Neural crest cell (in vitro differentiated cells): ENCODE results near the gene TAF9. TPM values are rescaled to one million over a fixed set of nuclear protein-coding genes. Genes with fewer than 3 reads are reported as not detected.

Experiments used
- DNase-seq: peaks from one replicate; pipeline ENCODE4 v3.0.0; 2021; ENCODE audit warnings: low read depth, mixed read lengths, low spot score
- H3K27ac Mint-ChIP-seq: one replicate; pipeline ENCODE4 v1.8.0; 2021; ENCODE audit warnings: mild to moderate bottlenecking, mixed read lengths; ENCODE audit not compliant: unreplicated experiment
- H3K27me3 Mint-ChIP-seq: 2 replicates; pipeline ENCODE4 v1.8.0; 2021; ENCODE audit warnings: low read depth, mild to moderate bottlenecking, mixed read lengths
- H3K36me3 Mint-ChIP-seq: 2 replicates; pipeline ENCODE4 v1.8.0; 2021; ENCODE audit warnings: low read depth, mild to moderate bottlenecking, mixed read lengths
- H3K4me1 Mint-ChIP-seq: 2 replicates; pipeline ENCODE4 v1.8.0; 2021; ENCODE audit warnings: mixed read lengths
- H3K4me3 Mint-ChIP-seq: one replicate; pipeline ENCODE4 v1.8.0; 2021; ENCODE audit warnings: mild to moderate bottlenecking, mixed read lengths
- H3K9me3 Mint-ChIP-seq: 2 replicates; pipeline ENCODE4 v1.8.0; 2021; ENCODE audit warnings: mixed read lengths
- total RNA-seq: library from RNA; stranded (reverse); gene quantifications from 2 replicates; pipeline ENCODE4 v1.2.1, GENCODE V29; 2021
- TF ChIP-seq, protein P1 (sequence below): fragments of 200-600 bp; sonication (generic); conservative IDR thresholded peaks from 2 replicates; pipeline ENCODE4 v1.5.0; 2021; ENCODE audit warnings: antibody characterized with exemption, mild to moderate bottlenecking

The TAF9 gene
- total RNA-seq, 1 donor from 2014 or later = 50.0 TPM

DNA sequence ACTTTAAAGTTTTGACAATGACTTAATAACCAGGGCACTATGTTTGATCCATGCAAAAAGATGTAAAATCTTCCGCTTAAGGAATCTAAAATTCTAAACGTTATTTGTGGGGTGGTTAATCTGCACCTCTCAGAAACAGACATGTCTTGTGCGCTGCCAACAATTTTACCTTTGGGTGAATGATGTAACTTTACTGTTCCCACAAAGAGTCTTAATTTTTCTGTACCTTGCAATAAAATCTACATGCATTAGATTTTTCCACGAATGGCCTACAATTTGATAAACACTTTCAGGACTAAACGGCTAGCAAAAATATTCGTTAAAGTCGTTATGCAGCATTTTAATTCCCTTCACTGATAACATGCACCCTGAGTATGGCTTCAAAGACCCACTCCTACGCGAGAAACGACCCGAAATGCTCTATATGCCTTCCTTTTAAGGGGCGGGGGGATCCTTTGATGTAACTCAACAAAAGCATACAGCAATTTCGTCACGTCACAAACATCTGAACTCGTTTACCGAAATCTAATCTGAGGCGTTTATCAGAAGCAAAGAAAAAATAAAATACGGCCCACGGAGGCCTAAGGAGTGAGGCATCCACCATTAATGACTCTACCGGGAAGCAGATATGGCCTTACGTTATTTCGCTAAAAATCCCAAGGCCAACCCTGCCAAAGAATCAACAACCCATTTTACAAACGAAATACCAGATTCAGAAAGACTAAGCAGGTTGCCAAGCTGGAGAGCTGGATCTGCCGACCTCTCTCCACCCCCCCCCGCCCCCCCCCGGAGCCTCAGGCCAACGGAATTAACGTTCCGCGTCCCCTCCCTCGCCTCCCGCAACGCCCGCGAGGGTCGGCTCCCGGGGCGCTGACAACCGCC lies 621 bp downstream of the TAF9 start:
- Mint-ChIP-seq H3K4me1 (peaks cover 36% of the 10 kb centered on the region), H3K4me3 (peak overlapping the region; percentile 99), H3K27me3 (no peaks in the 10 kb centered on the region), H3K36me3 (peaks cover 4% of the 10 kb centered on the region), H3K27ac (peak overlapping the region; percentile 99), H3K9me3 (no peaks in the 10 kb centered on the region)
- DNase-seq = no peak
- TF ChIP-seq, protein P1, sequence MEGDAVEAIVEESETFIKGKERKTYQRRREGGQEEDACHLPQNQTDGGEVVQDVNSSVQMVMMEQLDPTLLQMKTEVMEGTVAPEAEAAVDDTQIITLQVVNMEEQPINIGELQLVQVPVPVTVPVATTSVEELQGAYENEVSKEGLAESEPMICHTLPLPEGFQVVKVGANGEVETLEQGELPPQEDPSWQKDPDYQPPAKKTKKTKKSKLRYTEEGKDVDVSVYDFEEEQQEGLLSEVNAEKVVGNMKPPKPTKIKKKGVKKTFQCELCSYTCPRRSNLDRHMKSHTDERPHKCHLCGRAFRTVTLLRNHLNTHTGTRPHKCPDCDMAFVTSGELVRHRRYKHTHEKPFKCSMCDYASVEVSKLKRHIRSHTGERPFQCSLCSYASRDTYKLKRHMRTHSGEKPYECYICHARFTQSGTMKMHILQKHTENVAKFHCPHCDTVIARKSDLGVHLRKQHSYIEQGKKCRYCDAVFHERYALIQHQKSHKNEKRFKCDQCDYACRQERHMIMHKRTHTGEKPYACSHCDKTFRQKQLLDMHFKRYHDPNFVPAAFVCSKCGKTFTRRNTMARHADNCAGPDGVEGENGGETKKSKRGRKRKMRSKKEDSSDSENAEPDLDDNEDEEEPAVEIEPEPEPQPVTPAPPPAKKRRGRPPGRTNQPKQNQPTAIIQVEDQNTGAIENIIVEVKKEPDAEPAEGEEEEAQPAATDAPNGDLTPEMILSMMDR = no peak

DNA sequence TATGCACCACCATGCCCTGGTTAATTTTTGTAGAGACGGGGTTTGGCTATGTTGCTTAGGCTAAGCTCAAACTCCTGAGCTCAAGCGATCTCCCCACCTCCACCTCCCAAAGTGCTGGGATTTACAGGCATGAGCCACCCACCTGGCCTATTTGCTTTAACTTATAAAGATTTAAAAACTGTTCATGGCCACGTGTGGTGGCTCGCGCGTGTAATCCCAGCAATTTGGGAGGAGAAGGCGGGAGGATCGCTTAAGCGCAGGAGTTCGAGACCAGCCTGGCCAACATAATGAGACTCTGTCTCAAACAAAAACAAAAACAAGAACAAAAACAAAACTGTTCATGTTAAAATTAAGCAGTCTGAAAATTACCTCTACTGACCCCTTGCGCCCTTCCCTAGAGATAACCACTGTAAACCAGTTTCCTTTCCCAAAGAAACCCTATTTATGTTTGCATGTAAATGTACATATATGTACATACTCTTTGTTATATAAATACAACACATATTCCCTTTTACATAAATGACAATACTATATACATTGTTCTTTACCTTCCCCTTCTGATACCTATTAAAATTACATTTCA lies 1.5 kb downstream of the TAF9 start:
- DNase-seq = no peak
- Mint-ChIP-seq H3K27ac (no peak overlapping the region), H3K27me3 (no peaks in the 10 kb centered on the region), H3K4me1 (peaks cover 36% of the 10 kb centered on the region), H3K36me3 (peaks cover 4% of the 10 kb centered on the region), H3K9me3 (no peaks in the 10 kb centered on the region), H3K4me3 (peak overlapping the region; percentile 99)
- TF ChIP-seq, protein P1 = no peak

DNA sequence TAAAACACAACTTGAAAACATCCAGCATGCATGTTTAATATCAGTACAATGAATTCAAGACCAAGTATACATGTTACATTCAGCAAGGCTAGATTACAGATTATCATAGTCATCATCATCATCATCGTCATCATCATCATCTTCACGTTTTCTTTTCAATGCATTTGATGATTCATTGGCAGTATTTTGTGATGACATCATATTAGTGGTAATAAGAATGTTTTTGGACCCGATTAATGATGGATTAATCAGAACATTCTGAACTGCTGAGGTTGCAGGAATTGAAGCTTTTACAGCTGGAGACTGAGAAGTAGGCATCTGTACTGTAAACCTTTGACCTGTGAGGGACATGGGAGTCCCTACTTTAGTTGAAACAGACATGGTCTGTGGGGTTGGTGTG lies 4.5 kb downstream of the TAF9 start:
- Mint-ChIP-seq H3K9me3 (no peaks in the 10 kb centered on the region), H3K27me3 (no peaks in the 10 kb centered on the region), H3K4me3 (peak overlapping the region; percentile 56)

DNA sequence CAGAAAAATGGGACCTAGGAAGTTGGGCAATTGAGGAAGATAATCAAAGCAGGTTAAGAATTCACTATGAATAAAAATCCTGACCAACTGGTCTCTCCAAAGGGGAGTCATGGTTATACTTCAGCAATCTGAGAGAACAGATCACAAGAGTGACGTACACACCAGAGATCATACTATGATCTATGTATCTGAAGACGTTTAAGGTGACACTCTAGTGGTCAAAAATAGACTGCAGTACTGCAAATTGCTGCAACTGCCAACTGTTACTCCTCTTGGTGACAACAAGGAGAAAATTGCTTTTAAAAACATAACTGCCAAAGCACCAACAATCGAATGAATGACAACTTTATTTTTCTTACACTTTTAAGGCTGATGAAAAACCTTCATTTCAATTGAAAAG lies 4.9 kb downstream of the TAF9 start:
- TF ChIP-seq, protein P1 = peak; percentile 66
- H3K9me3 Mint-ChIP-seq = no peaks in the 10 kb centered on the region
- no peak for DNase-seq
- no peak overlapping the region for H3K4me3 Mint-ChIP-seq
- H3K4me1 Mint-ChIP-seq = peaks cover 18% of the 10 kb centered on the region
- H3K36me3 Mint-ChIP-seq = peaks cover 4% of the 10 kb centered on the region
- H3K27ac Mint-ChIP-seq = no peak overlapping the region
- H3K27me3 Mint-ChIP-seq = no peaks in the 10 kb centered on the region

More for the DNA sequence above, 4.5 kb downstream of the TAF9 start:
- TF ChIP-seq, protein P1 = no peak
- Mint-ChIP-seq H3K4me1 (peaks cover 18% of the 10 kb centered on the region), H3K36me3 (peaks cover 4% of the 10 kb centered on the region), H3K27ac (no peak overlapping the region)
- no peak for DNase-seq

DNA sequence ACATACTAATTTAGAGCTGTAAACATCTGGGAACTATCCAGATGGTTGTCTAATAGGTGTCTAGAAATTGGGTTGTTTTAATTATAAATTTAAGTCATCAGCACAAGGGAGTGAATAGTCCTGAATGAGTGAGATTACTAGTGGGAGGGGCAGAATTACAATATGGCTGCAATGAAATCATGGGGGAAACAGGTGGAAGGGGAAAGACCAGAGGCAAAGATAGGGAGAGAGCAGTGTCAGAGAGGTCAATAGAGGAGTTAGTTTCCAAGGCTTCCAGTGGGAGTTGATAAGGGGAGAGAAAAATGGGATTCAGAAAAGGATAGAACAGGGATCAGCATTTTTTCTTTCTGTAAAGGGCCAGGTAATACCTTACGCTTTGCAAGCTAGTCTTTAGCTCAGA lies 8.9 kb downstream of the TAF9 start:
- H3K27ac Mint-ChIP-seq = no peak overlapping the region
- H3K9me3 Mint-ChIP-seq = no peaks in the 10 kb centered on the region

More for the DNA sequence above, 8.9 kb downstream of the TAF9 start:
- Mint-ChIP-seq H3K4me1 (no peaks in the 10 kb centered on the region), H3K4me3 (peak overlapping the region; percentile 31), H3K27me3 (no peaks in the 10 kb centered on the region), H3K36me3 (peaks cover 6% of the 10 kb centered on the region)
- no peak for DNase-seq
- TF ChIP-seq, protein P1 = no peak
